GM20431 (cell line): ENCODE measurements around the gene GAP43.

Source experiments
- in situ Hi-C: fragments of 300-500 bp; cut with MseI, MboI; formaldehyde crosslinking; loops from one replicate; pipeline ENCODE4 v1.15.0; 2020; ENCODE audit warnings: low sequenced_read_pairs; ENCODE audit not compliant: unreplicated experiment

Gene GAP43

GRCh38 chr3:115691964-115692363, 68.7 kb downstream of the GAP43 start:
- in situ Hi-C loops, result loop anchor here (25.0 kb wide), 2 partner anchors 480 to 605 kb away; no protein-coding TSS in a partner anchor

GRCh38 chr3:115692887-115693524, 69.7 kb downstream of the GAP43 start:
- in situ Hi-C loops, result loop anchor here (25.0 kb wide), 2 partner anchors 481 to 606 kb away; no protein-coding TSS in a partner anchor

- in situ Hi-C loops, result loop anchor here (25.0 kb wide), 2 partner anchors 482 to 607 kb away; no protein-coding TSS in a partner anchor
These were observed 70.6 kb downstream of the GAP43 start for GRCh38 chr3:115693868-115694267.

- in situ Hi-C loops, result loop anchor here (25.0 kb wide), 2 partner anchors 483 to 608 kb away; no protein-coding TSS in a partner anchor
These were observed 71.8 kb downstream of the GAP43 start for GRCh38 chr3:115695090-115695489.

GRCh38 chr3:115697263-115698053, 74.1 kb downstream of the GAP43 start:
- in situ Hi-C loops, result loop anchor here (25.0 kb wide), 2 partner anchors 485 to 610 kb away; no protein-coding TSS in a partner anchor

- in situ Hi-C loops, result loop anchor here (25.0 kb wide), 2 partner anchors 487 to 612 kb away; no protein-coding TSS in a partner anchor
These were observed 75.7 kb downstream of the GAP43 start for GRCh38 chr3:115698851-115699591.

GRCh38 chr3:115699706-115700105, 76.4 kb downstream of the GAP43 start:
- in situ Hi-C loops, result loop anchor here (25.0 kb wide), 2 partner anchors 487 to 612 kb away; no protein-coding TSS in a partner anchor

GRCh38 chr3:115702598-115702997, 79.3 kb downstream of the GAP43 start:
- in situ Hi-C loops, result no loop called here

GRCh38 chr3:115704661-115705338, 81.5 kb downstream of the GAP43 start:
- in situ Hi-C loops, result no loop called here

- in situ Hi-C loops, result no loop called here
These were observed 83.1 kb downstream of the GAP43 start for GRCh38 chr3:115706311-115706829.

GRCh38 chr3:115708540-115708939, 85.2 kb downstream of the GAP43 start:
- in situ Hi-C loops, result no loop called here

GRCh38 chr3:115709093-115709492, 85.8 kb downstream of the GAP43 start:
- in situ Hi-C loops, result no loop called here

- in situ Hi-C loops, result no loop called here
These were observed 86.6 kb downstream of the GAP43 start for GRCh38 chr3:115709931-115710330.

- in situ Hi-C loops, result no loop called here
These were observed 87.5 kb downstream of the GAP43 start for GRCh38 chr3:115710799-115711198.

GRCh38 chr3:115712871-115713270, 89.6 kb downstream of the GAP43 start:
- in situ Hi-C loops, result no loop called here

GRCh38 chr3:115713284-115713683, 90.0 kb downstream of the GAP43 start:
- in situ Hi-C loops, result no loop called here

- in situ Hi-C loops, result no loop called here
These were observed 92.0 kb downstream of the GAP43 start for GRCh38 chr3:115715241-115715745.

- in situ Hi-C loops, result no loop called here
These were observed 97.7 kb downstream of the GAP43 start for GRCh38 chr3:115720983-115721382.

- in situ Hi-C loops, result no loop called here
These were observed 102.5 kb downstream of the GAP43 start for GRCh38 chr3:115725800-115726199.
